HG03342 (cell line): ENCODE results near the gene ERICH2.
A peak's percentile ranks its signal among the peaks of the same experiment; 100 is the strongest.

Experiments used
- ATAC-seq: cut with Tn5 transposase; IDR thresholded peaks from one replicate; pipeline ENCODE4 v1.9.1; 2021; ENCODE audit warnings: mild to moderate bottlenecking, moderate library complexity; ENCODE audit not compliant: unreplicated experiment

The ERICH2 gene

GRCh38 chr2:170816504-170817092 is 46.4 kb downstream of the ERICH2 start, which contains the start of gene GAD1:
GAD1 (plus strand) TSS chr2:170816887; CDS start chr2:170818592, 1,705 bp downstream.
- ATAC-seq, result peak; percentile 49

GRCh38 chr2:170817093-170818035 is 47.2 kb downstream of the ERICH2 start:
- no peak for ATAC-seq

DNA sequence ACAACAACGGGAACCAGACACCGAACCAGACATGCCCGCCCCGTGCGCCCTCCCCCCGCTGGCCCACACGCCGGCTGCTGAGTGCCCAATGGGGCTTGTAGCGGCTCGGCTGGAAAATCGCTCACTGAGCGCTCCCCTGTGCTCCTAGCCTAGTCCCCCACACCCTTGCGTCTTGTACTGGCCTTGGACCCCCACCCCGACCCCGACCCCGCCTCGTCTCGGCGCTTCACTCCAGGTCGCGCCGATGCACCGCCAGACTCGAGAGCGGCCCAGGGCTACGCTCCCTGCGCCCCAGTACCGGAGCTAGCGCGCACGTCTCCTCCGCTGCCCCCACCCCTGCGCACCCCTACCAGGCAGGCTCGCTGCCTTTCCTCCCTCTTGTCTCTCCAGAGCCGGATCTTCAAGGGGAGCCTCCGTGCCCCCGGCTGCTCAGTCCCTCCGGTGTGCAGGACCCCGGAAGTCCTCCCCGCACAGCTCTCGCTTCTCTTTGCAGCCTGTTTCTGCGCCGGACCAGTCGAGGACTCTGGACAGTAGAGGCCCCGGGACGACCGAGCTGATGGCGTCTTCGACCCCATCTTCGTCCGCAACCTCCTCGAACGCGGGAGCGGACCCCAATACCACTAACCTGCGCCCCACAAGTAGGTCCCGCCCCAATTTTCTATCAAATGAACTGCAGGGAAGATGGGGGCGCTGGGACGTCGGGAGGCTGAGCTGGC is 48.0 kb downstream of the ERICH2 start:
- ATAC-seq, result no peak

DNA sequence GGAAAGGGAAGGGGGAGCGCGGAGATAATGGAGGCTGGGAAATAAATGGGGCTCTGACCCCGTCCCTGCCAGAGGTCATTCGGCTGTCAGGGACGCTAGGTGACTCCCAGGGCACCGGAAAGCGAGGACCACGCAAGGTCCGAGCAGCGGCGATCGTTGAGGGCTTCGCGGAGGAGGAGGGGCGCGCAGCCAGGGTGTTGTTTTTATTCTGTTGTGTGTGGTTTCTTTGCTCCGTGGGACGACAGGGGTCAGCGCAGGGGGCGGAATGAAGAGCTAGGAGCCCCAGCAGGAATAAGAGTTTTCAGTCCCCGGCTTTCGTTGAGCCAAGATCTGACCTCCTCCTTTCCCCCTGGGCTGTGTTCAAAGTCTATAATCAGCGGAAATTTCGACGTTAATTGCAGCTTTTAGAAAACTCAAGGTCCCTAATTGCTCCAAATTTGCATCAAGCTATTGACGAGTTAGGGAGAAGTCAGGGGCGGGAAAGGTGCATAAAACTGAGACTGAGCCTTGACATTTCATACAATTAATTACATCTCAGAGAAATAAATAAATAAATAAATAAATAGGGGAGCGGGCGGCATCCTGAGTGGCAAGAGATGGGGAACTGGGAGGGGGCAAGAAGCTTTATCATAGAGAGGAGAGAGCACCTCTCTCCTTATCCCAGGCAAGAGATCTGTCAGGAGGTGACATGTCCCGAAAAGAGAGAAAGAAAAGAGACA is 48.7 kb downstream of the ERICH2 start:
- ATAC-seq, result no peak

DNA sequence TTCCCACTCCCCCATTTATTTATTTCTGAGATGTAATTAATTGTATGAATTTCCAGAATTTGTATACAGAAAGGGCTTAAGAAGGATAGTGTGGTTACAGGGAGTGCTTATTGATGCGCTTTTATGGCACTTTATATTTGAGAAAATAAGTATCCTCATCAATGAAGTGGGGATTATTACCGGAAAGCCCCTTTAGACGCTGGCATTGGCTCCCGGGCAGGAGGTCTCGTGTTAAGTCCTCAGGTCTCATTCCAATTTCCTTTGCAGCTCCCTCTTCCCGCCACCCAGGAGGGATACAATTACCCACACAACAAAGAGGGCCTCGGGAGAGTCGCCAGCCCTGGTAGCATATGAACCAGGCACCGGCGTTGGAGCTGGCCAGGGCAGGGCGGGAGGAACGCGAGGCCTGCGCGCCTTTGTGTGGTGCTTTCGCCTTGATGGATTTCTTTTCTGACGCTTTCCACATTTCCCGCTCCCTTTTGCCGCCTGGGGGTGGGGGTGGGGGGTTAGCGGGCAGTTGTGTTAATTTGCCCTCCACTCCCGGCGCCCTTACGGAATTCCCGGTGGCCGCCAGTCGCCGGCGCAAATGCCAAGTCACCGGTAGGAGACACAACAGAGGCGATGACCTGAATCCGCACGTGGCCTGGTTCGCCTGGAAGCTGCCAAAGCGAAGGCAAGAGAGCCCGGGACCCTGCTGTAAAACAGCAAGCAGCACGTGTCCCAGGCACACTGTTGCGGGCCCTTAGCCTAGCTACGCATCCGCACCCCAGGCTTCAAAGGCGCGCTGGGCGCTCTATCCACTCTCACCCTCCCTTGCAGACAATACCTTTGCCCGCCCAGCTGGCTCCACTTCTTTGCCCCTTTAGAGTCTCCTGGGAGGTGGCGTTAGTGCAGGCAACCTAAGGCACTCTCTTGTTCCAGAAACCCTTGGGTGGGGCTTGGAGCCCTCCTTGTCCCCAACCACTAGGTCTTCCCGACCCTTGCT is 49.8 kb downstream of the ERICH2 start:
- ATAC-seq, result no peak

- ATAC-seq, result peak; percentile 48
Measured at GRCh38 chr2:170820757-170821530, 50.8 kb downstream of the ERICH2 start.

GRCh38 chr2:170821531-170822289 is 51.5 kb downstream of the ERICH2 start:
- ATAC-seq, result no peak

DNA sequence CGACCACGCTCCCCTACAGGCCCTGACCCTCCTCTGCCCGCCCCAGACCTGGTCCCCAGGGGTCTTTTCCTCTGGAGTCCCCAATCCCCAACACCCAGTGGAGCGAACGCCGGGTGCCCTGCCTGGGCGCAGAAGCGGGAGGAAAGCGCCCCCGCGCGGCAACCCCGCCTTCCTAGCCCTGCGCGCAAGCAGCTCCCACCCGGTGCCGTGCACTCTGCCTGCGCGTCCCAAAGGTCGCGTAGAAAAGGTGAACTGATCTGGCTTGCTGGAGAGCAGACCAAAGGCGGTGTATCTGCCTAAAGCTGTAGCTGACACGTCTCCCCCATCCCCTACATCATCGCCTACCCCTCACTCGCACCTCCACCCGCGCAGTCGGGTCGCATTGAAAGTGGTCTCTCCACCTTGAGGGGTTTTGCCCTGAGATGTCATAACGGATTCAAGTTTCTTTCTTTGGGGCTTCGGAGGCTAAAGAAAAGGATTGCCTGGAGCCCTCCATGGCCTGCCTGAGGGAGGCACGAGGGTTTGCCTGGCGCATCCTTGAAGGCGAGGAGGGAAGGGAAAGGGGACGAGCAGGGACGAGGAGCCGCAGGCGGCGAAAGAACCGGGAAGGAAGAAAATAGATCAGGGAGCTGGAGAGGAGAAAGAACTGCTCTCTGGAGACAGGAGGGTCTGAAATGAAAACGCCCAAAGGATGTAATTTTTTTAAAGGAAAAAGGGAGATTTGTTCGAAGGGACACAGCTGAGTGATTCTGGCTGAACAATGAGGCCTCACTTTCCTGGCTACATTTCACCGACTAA is 52.3 kb downstream of the ERICH2 start:
- ATAC-seq, result no peak

DNA sequence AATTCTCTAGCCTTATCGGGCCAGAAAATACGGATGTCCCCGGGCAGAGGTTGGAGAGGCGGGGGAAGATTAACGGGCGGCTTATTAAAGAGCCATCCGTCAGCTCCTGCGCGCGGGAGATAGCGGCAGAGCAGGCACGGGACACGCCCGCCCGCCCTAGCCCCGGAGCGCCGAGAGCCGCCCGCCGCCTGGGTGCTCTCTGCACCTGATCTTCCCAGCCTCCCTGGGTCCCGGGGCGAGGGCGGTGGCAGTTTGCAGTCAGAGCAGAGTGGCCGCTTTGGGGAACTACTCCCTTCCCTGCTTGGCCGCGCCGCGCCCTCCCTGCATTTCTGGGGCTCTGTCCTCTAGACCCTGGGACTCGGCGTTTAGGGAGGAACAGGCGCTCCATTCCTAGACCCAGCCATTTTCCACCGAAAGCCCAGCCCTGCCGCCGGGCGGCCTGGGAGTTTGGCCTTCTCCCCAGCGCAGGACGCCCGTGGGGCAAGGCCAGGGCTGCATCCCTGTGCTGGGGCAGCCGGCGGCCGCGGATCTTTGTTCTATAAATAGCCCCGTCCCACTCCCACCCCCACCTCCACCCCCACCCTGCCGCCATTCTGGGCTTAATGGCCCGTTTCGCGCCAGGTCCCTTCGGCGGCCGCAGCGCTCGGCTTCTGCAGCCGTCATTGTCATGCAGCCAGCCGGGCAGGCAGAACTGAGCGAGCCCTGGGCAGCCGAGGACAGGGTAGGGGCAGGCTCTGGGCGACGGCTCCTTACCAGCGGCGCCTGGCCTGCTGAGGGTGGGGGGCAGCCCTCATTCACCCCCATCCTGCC is 53.1 kb downstream of the ERICH2 start:
- ATAC-seq, result no peak

- no peak for ATAC-seq
Measured at GRCh38 chr2:170823898-170824215, 53.7 kb downstream of the ERICH2 start.

GRCh38 chr2:170824526-170825015 is 54.4 kb downstream of the ERICH2 start:
- no peak for ATAC-seq

GRCh38 chr2:170827841-170828532 is 57.8 kb downstream of the ERICH2 start:
- ATAC-seq, result no peak

- ATAC-seq, result no peak
Measured at GRCh38 chr2:170828533-170828916, 58.3 kb downstream of the ERICH2 start.

- ATAC-seq, result no peak
Measured at GRCh38 chr2:170829036-170829435, 58.9 kb downstream of the ERICH2 start.

DNA sequence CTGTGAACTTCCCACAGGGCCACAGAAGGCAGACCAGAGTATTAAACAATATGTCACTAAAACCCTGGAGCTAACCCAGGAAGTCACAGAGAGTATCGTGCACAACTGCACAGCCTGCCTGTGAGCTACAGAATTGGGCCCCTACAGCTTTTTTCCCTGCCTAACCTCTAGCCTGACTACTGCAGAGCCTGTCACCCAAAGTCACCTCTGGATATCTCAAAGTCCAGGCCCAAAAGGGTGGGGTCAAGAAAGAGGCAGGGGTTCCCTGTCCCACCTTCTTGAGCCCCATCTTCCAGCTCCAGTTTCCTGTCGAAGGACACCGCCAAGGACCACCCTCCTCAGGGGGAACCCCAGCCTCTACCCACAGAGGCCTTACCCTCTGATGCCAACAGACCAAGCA is 60.0 kb downstream of the ERICH2 start:
- ATAC-seq, result no peak

- ATAC-seq, result no peak
Measured at GRCh38 chr2:170831115-170831514, 60.9 kb downstream of the ERICH2 start.
